Erythroblast (primary cell): ENCODE data around the gene TRPC4AP.

ENCODE experiments used
- GATA1 ChIP-seq: IDR thresholded peaks from 2 replicates; pipeline ENCODE4 v1.6.1; 2011; ENCODE audit warnings: low read depth, mild to moderate bottlenecking, control low read depth, low read length, moderate library complexity
- POLR2A ChIP-seq: IDR thresholded peaks from 2 replicates; pipeline ENCODE4 v1.6.1; 2011; ENCODE audit warnings: mild to moderate bottlenecking, low read length

DNA sequence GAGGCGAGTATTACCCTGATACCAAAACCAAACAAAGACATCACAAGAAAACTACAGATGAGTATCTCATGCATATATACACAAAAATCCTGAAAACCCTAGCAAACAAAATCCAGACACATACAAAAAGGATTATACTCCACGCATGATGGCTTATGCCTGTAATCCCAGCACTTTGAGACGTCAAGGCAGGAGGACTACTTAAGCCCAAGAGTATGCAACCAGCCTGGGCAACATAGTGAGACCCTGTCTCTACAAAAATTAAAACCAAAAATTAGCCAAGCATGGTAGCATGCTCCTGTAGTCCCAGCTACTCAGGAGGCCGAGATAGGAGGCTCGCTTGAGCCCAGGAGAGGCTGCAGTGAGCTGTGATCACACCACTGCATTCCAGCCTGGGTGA lies 32.4 kb downstream of the TRPC4AP start:
- TF ChIP-seq POLR2A (no peak), GATA1 (no peak)
